WTC11 (cell line): ENCODE measurements around the gene ATP13A1.

Source experiments
- CREB1 ChIP-seq: sonication (generic); formaldehyde crosslinking; IDR thresholded peaks from 2 replicates; pipeline ENCODE4 v1.8.0; 2023; ENCODE audit warnings: mild to moderate bottlenecking, missing genetic modification reagents
- NFYB ChIP-seq: sonication (generic); formaldehyde crosslinking; conservative IDR thresholded peaks from 2 replicates; pipeline ENCODE4 v1.8.0; 2022; ENCODE audit warnings: low read depth, missing genetic modification reagents
- NR3C1 ChIP-seq: sonication (generic); formaldehyde crosslinking; conservative IDR thresholded peaks from 2 replicates; pipeline ENCODE4 v1.8.1; 2023; ENCODE audit warnings: low read depth, mild to moderate bottlenecking, missing genetic modification reagents
- ZSCAN18 ChIP-seq: fragments of 250-450 bp; sonication (Bioruptor Pico); IDR thresholded peaks from 2 replicates; pipeline ENCODE4 v2.1.2; 2022; ENCODE audit warnings: mild to moderate bottlenecking, moderate library complexity
- TF ChIP-seq, protein P1 (sequence below): fragments of 200-600 bp; IDR thresholded peaks from 2 replicates; pipeline ENCODE4 v1.8.0; 2022; ENCODE audit warnings: antibody characterized with exemption
- TF ChIP-seq, protein P2 (sequence below): sonication (generic); formaldehyde crosslinking; IDR thresholded peaks from 2 replicates; pipeline ENCODE4 v1.8.0; 2022; ENCODE audit warnings: mild to moderate bottlenecking, missing genetic modification reagents
- TF ChIP-seq, protein P3 (sequence below): sonication (generic); formaldehyde crosslinking; IDR thresholded peaks from 2 replicates; pipeline ENCODE4 v1.8.1; 2023; ENCODE audit warnings: mild to moderate bottlenecking, missing genetic modification reagents, borderline replicate concordance

- TF ChIP-seq NFYB (CRISPR knock-in tag) (no peak), ZSCAN18 (CRISPR knock-in tag) (no peak), CREB1 (CRISPR knock-in tag) (no peak), NR3C1 (no peak)
- TF ChIP-seq, protein P1, sequence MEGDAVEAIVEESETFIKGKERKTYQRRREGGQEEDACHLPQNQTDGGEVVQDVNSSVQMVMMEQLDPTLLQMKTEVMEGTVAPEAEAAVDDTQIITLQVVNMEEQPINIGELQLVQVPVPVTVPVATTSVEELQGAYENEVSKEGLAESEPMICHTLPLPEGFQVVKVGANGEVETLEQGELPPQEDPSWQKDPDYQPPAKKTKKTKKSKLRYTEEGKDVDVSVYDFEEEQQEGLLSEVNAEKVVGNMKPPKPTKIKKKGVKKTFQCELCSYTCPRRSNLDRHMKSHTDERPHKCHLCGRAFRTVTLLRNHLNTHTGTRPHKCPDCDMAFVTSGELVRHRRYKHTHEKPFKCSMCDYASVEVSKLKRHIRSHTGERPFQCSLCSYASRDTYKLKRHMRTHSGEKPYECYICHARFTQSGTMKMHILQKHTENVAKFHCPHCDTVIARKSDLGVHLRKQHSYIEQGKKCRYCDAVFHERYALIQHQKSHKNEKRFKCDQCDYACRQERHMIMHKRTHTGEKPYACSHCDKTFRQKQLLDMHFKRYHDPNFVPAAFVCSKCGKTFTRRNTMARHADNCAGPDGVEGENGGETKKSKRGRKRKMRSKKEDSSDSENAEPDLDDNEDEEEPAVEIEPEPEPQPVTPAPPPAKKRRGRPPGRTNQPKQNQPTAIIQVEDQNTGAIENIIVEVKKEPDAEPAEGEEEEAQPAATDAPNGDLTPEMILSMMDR, result no peak
- TF ChIP-seq, protein P2, sequence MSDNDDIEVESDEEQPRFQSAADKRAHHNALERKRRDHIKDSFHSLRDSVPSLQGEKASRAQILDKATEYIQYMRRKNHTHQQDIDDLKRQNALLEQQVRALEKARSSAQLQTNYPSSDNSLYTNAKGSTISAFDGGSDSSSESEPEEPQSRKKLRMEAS (CRISPR knock-in tag), result no peak
- TF ChIP-seq, protein P3, sequence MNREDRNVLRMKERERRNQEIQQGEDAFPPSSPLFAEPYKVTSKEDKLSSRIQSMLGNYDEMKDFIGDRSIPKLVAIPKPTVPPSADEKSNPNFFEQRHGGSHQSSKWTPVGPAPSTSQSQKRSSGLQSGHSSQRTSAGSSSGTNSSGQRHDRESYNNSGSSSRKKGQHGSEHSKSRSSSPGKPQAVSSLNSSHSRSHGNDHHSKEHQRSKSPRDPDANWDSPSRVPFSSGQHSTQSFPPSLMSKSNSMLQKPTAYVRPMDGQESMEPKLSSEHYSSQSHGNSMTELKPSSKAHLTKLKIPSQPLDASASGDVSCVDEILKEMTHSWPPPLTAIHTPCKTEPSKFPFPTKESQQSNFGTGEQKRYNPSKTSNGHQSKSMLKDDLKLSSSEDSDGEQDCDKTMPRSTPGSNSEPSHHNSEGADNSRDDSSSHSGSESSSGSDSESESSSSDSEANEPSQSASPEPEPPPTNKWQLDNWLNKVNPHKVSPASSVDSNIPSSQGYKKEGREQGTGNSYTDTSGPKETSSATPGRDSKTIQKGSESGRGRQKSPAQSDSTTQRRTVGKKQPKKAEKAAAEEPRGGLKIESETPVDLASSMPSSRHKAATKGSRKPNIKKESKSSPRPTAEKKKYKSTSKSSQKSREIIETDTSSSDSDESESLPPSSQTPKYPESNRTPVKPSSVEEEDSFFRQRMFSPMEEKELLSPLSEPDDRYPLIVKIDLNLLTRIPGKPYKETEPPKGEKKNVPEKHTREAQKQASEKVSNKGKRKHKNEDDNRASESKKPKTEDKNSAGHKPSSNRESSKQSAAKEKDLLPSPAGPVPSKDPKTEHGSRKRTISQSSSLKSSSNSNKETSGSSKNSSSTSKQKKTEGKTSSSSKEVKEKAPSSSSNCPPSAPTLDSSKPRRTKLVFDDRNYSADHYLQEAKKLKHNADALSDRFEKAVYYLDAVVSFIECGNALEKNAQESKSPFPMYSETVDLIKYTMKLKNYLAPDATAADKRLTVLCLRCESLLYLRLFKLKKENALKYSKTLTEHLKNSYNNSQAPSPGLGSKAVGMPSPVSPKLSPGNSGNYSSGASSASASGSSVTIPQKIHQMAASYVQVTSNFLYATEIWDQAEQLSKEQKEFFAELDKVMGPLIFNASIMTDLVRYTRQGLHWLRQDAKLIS (CRISPR knock-in tag), result no peak
Observed at GRCh38 chr19:19656451-19657396, 6.8 kb downstream of the ATP13A1 start.
